IMR-90 (cell line): ENCODE measurements around the gene DHX57. TPM values are rescaled to one million over a fixed set of nuclear protein-coding genes. Genes with fewer than 3 reads are reported as not detected.

Experiments used
- ATAC-seq: fragments of 200-7000 bp; cut with Tn5 transposase; 2 replicates; pipeline ENCODE4 v1.9.1; 2020; ENCODE audit warnings: low read depth, mild to moderate bottlenecking, moderate library complexity
- BruUV-seq: library from RNA; stranded (reverse); fragments of 400-500 nt; replicated peaks from 2 replicates; lab custom pipeline; 2021; lab: Mats Ljungman, UMichigan
- CTCF ChIA-PET: fragments of 300-600 bp; formaldehyde crosslinking; extraction: SDS; loops from one replicate; lab custom pipeline; 2021; ENCODE audit warnings: antibody characterized with exemption; lab: Yijun Ruan, JAX
- POLR2A ChIA-PET: fragments of 300-600 bp; sonication (Branson Sonifier 250); formaldehyde crosslinking; loops from one replicate; lab custom pipeline; 2022; ENCODE audit warnings: antibody characterized with exemption; ENCODE audit not compliant: unreplicated experiment; lab: Charles Lee
- DNase-seq: peaks from one replicate; pipeline ENCODE4 v3.0.0; 2013
- H2AFZ ChIP-seq: replicated peaks from 2 replicates; pipeline ENCODE3; 2013; ENCODE audit warnings: low read length, mild to moderate bottlenecking; ENCODE audit not compliant: poor library complexity
- H2AK5ac ChIP-seq: 2 replicates; pipeline ENCODE4 v1.6.1; 2013; ENCODE audit warnings: low read depth, low read length, inconsistent platforms
- H2AK9ac ChIP-seq: replicated peaks from 2 replicates; pipeline ENCODE3; 2013; ENCODE audit warnings: mild to moderate bottlenecking, low read depth, low read length, moderate library complexity; ENCODE audit not compliant: poor library complexity
- H2BK120ac ChIP-seq: 2 replicates; pipeline ENCODE4 v1.6.1; 2013; ENCODE audit warnings: low read depth, low read length, inconsistent platforms
- H2BK15ac ChIP-seq: 3 replicates; pipeline ENCODE4 v1.6.1; 2013; ENCODE audit warnings: low read depth, low read length, inconsistent platforms
- H2BK20ac ChIP-seq: 2 replicates; pipeline ENCODE4 v1.6.1; 2013; ENCODE audit warnings: low read depth, mild to moderate bottlenecking, inconsistent platforms, low read length, moderate library complexity
- H2BK5ac ChIP-seq: 2 replicates; pipeline ENCODE4 v1.6.1; 2013; ENCODE audit warnings: mild to moderate bottlenecking, low read depth, low read length, inconsistent platforms; ENCODE audit not compliant: poor library complexity, severe bottlenecking
- H3K14ac ChIP-seq: replicated peaks from 2 replicates; pipeline ENCODE4 v1.6.1; 2013; ENCODE audit warnings: low read depth, low read length, inconsistent platforms
- H3K18ac ChIP-seq: 2 replicates; pipeline ENCODE4 v1.6.1; 2013; ENCODE audit warnings: low read depth, low read length, control low read depth
- H3K23ac ChIP-seq: 2 replicates; pipeline ENCODE4 v1.6.1; 2013; ENCODE audit warnings: low read depth, low read length, inconsistent platforms
- H3K27ac ChIP-seq: 2 replicates; pipeline ENCODE4 v1.5.1; 2013; ENCODE audit warnings: mild to moderate bottlenecking, control low read depth, low read length; ENCODE audit not compliant: insufficient read depth
- H3K27me3 ChIP-seq: 2 replicates; pipeline ENCODE4 v1.6.1; 2013; ENCODE audit warnings: low read length; ENCODE audit not compliant: control insufficient read depth, insufficient read depth
- H3K36me3 ChIP-seq: 2 replicates; pipeline ENCODE4 v1.6.1; 2013; ENCODE audit warnings: low read length, mixed read lengths; ENCODE audit not compliant: control insufficient read depth, insufficient read depth
- H3K4ac ChIP-seq: 2 replicates; pipeline ENCODE4 v1.6.1; 2013; ENCODE audit warnings: low read depth, low read length, inconsistent platforms
- H3K4me1 ChIP-seq: 2 replicates; pipeline ENCODE4 v1.6.1; 2013; ENCODE audit warnings: low read length, mixed read lengths; ENCODE audit not compliant: control insufficient read depth, insufficient read depth
- H3K4me2 ChIP-seq: 2 replicates; pipeline ENCODE4 v1.6.1; 2013; ENCODE audit warnings: low read depth, mild to moderate bottlenecking, control low read depth, low read length, moderate library complexity
- H3K4me3 ChIP-seq: 2 replicates; pipeline ENCODE4 v1.5.1; 2013; ENCODE audit warnings: low read depth, mild to moderate bottlenecking, control low read depth, low read length, moderate library complexity; ENCODE audit not compliant: insufficient read depth
- H3K56ac ChIP-seq: 2 replicates; pipeline ENCODE4 v1.6.1; 2013; ENCODE audit warnings: low read length, inconsistent platforms; ENCODE audit not compliant: insufficient read depth; ENCODE audit errors: extremely low read depth
- H3K79me1 ChIP-seq, 2 experiments: 2 replicates each; pipeline ENCODE4 v1.6.1; 2013; ENCODE audit warnings: low read length in 2 of 2, inconsistent platforms in 1 of 2, low read depth in 1 of 2
- H3K9ac ChIP-seq: 2 replicates; pipeline ENCODE4 v1.6.1; 2013; ENCODE audit warnings: low read depth, low read length, control low read depth
- H3K9me1 ChIP-seq: 2 replicates; pipeline ENCODE4 v1.6.1; 2013; ENCODE audit warnings: low read length, inconsistent platforms; ENCODE audit not compliant: insufficient read depth
- H3K9me3 ChIP-seq: 2 replicates; pipeline ENCODE4 v1.6.1; 2013; ENCODE audit warnings: low read length; ENCODE audit not compliant: control insufficient read depth, insufficient read depth
- H4K20me1 ChIP-seq: 2 replicates; pipeline ENCODE4 v1.6.1; 2013; ENCODE audit warnings: low read length, inconsistent platforms; ENCODE audit not compliant: insufficient read depth
- H4K5ac ChIP-seq: 2 replicates; pipeline ENCODE4 v1.6.1; 2013; ENCODE audit warnings: mild to moderate bottlenecking, low read depth, low read length, control low read depth
- H4K8ac ChIP-seq, 2 experiments: 2 replicates each; pipeline ENCODE4 v1.6.1; 2013; ENCODE audit warnings: low read depth in 2 of 2, low read length in 2 of 2, control low read depth in 1 of 2, inconsistent platforms in 1 of 2
- H4K91ac ChIP-seq: 2 replicates; pipeline ENCODE4 v1.6.1; 2013; ENCODE audit warnings: low read depth, low read length, inconsistent platforms; ENCODE audit not compliant: insufficient read depth
- ELK1 ChIP-seq: fragments of 150-350 bp; IDR thresholded peaks from 2 replicates; pipeline ENCODE4 v1.6.1; 2016; ENCODE audit warnings: low read depth, mild to moderate bottlenecking, low read length, moderate library complexity, borderline replicate concordance
- MAFK ChIP-seq: IDR thresholded peaks from 2 replicates; pipeline ENCODE4 v1.6.1; 2012; ENCODE audit warnings: low read depth, low read length, improper control_type of control experiment
- NFE2L2 ChIP-seq: fragments of 150-350 bp; IDR thresholded peaks from 2 replicates; pipeline ENCODE4 v1.6.1; 2016; ENCODE audit warnings: low read depth, mild to moderate bottlenecking, low read length
- WGBS, 2 experiments: methylation state at CpG; one replicate each; pipeline versions ENCODE4 v1.1.5 to v1.1.7; 2013; ENCODE audit warnings: missing lambda C conversion rate in 2 of 2; ENCODE audit not compliant: insufficient read length in 1 of 2; ENCODE audit errors: extremely low coverage in 2 of 2; 5-methylcytosine and 5-hydroxymethylcytosine counted together
- dilution Hi-C: fragments of 300-500 bp; cut with HindIII; formaldehyde crosslinking; loops from one replicate; pipeline ENCODE4 v1.14.3; 2018; ENCODE audit warnings: low sequenced_read_pairs; ENCODE audit not compliant: unreplicated experiment
- in situ Hi-C: fragments of 300-500 bp; cut with MboI; formaldehyde crosslinking; loops from 3 replicates; pipeline ENCODE4 v1.14.3; 2019; ENCODE audit warnings: low sequenced_read_pairs, inconsistent platforms, mixed read lengths
- intact Hi-C: fragments of 100-400 bp; cut with micrococcal nuclease; formaldehyde crosslinking; loops from 2 replicates; pipeline ENCODE4 v1.10.0; 2022
- polyA plus RNA-seq, 3 experiments: library from polyadenylated mRNA; depleted of rRNA; stranded (reverse); fragments of >200 nt; gene quantifications; 2 replicates each; pipeline ENCODE4 v1.2.3, GENCODE V29; 2012; ENCODE audit warnings: low replicate concordance in 1 of 3
- total RNA-seq: library from RNA; depleted of rRNA; stranded (reverse); fragments of >200 nt; gene quantifications from 2 replicates; pipeline ENCODE4 v1.2.3, GENCODE V29; 2012

Gene DHX57
- total and polyA plus RNA-seq, 2 of the 4 experiments (the other 2 are of a cell fraction) = 9.5 to 24.4 TPM

- Histone ChIP-seq H2BK120ac (no peak overlapping the region), H3K36me3 (peaks cover 5% of the 10 kb centered on the region), H4K91ac (no peak overlapping the region), H3K23ac (no peak overlapping the region), H2BK5ac (no peak overlapping the region), H3K4me1 (no peaks in the 10 kb centered on the region), H3K9me3 (no peaks in the 10 kb centered on the region), H4K5ac (no peak overlapping the region), H3K56ac (no peak overlapping the region), H2AK9ac (no peak overlapping the region), H3K18ac (no peak overlapping the region), H4K8ac (no peak overlapping the region), H2AFZ (no peak overlapping the region), H4K20me1 (no peaks in the 10 kb centered on the region), H3K27me3 (no peaks in the 10 kb centered on the region), H3K9ac (no peak overlapping the region), H3K9me1 (no peaks in the 10 kb centered on the region), H3K14ac (no peak overlapping the region), H3K4ac (no peak overlapping the region), H3K4me2 (no peak overlapping the region), H2AK5ac (no peak overlapping the region), H3K4me3 (no peak overlapping the region), H2BK15ac (no peak overlapping the region), H3K79me1 (no peaks in the 10 kb centered on the region), H2BK20ac (no peak overlapping the region), H3K27ac (no peak overlapping the region)
- TF ChIP-seq NFE2L2 = no peak
- no peak for TF ChIP-seq ELK1
- TF ChIP-seq MAFK = peak; percentile 16; the same call in 1 of the 2 replicates
- ATAC-seq (no peak), DNase-seq (no peak)
- intact Hi-C loops = no loop called here
- WGBS, 2 experiments = no CpG with 5 or more reads among the region's 5 CpGs
- dilution Hi-C loops = no loop called here
- BruUV-seq = no TSS peak
- in situ Hi-C loops = no loop called here
- ChIA-PET POLR2A (interaction anchor here (1.0 kb wide), 1 partner anchor 42 kb away, joined by 4 read pairs; no protein-coding TSS in a partner anchor), CTCF (interaction anchor here (0.6 kb wide), 1 partner anchor 9 kb away, joined by 5 read pairs; no protein-coding TSS in a partner anchor)
Observed at GRCh38 chr2:38793511-38793910, 82.2 kb downstream of the DHX57 start.
